HCT116 (cell line): Measurements from ENCODE around the gene KLK1. TPM values are rescaled to one million over a fixed set of nuclear protein-coding genes. Genes with fewer than 3 reads are reported as not detected.

Experiments
- ATAC-seq: fragments of 200-7000 bp; cut with Tn5 transposase; 2 replicates; pipeline ENCODE4 v1.9.1; 2020; ENCODE audit warnings: mild to moderate bottlenecking, moderate library complexity
- BruUV-seq: library from RNA; stranded (reverse); fragments of 400-500 nt; replicated peaks from 2 replicates; lab custom pipeline; 2021; lab: Mats Ljungman, UMichigan
- CTCF ChIA-PET: fragments of 300-600 bp; sonication (Branson Sonifier 250); formaldehyde crosslinking; loops from one replicate; lab custom pipeline; 2021; ENCODE audit warnings: antibody characterized with exemption; lab: Charles Lee
- POLR2A ChIA-PET: fragments of 300-600, 350-600 bp; sonication (Branson Sonifier 250); formaldehyde crosslinking; loops from one replicate; lab custom pipeline; 2021; ENCODE audit warnings: antibody characterized with exemption; lab: Charles Lee
- RAD21 ChIA-PET, 2 experiments: fragments of 300-600 bp; sonication (Branson Sonifier 250); formaldehyde crosslinking; loops; one replicate each; lab custom pipeline; 2023; ENCODE audit warnings: low total read pairs in 2 of 2; ENCODE audit not compliant: uncharacterized antibody in 2 of 2, unreplicated experiment in 2 of 2, low non-redundant PET in 1 of 2; lab: Charles Lee
- DNase-seq: peaks from one replicate; pipeline ENCODE4 v3.0.0-alpha.2; 2010; ENCODE audit warnings: low read depth, low spot score
- H2AFZ ChIP-seq: fragments of 200-600 bp; shearing (Covaris generic), sonication (generic); 2 replicates; pipeline ENCODE4 v1.6.1; 2017; ENCODE audit warnings: low read depth, mixed run types, mixed read lengths, antibody characterized with exemption, low read length; ENCODE audit not compliant: poor library complexity, severe bottlenecking
- H3K27ac ChIP-seq: 2 replicates; pipeline ENCODE4 v1.5.1; 2012; ENCODE audit warnings: low read depth, low read length
- H3K27me3 ChIP-seq: fragments of 200-600 bp; sonication (generic); 2 replicates; pipeline ENCODE4 v1.6.1; 2016; ENCODE audit warnings: mixed run types, low read length, mixed read lengths; ENCODE audit not compliant: insufficient read depth
- H3K36me3 ChIP-seq, 2 experiments: fragments of 200-500 bp in 1 of 2; fragments of 200-600 bp in 1 of 2; sonication (Bioruptor generic) in 1 of 2; sonication (generic) in 1 of 2; 2 replicates each; pipeline versions ENCODE4 v1.5.1 to v1.6.1; 2014 to 2016; ENCODE audit warnings: low read length in 2 of 2, inconsistent platforms in 1 of 2, mixed read lengths in 1 of 2, mixed run types in 1 of 2; ENCODE audit not compliant: insufficient read depth in 2 of 2, control insufficient read depth in 1 of 2
- H3K4me1 ChIP-seq, 2 experiments: fragments of 200-600 bp in 1 of 2; sonication (generic) in 1 of 2; 2 replicates each; pipeline versions ENCODE4 v1.5.1 to v1.6.1; 2012 to 2017; ENCODE audit warnings: low read length in 2 of 2, inconsistent platforms in 1 of 2, mild to moderate bottlenecking in 1 of 2, mixed read lengths in 1 of 2, mixed run types in 1 of 2, moderate library complexity in 1 of 2; ENCODE audit not compliant: insufficient read depth in 2 of 2, control insufficient read depth in 1 of 2
- H3K4me2 ChIP-seq: fragments of 200-600 bp; sonication (generic); 2 replicates; pipeline ENCODE4 v1.6.1; 2017; ENCODE audit warnings: mixed run types, low read length, mixed read lengths
- H3K4me3 ChIP-seq, 2 experiments: fragments of 200-600 bp in 1 of 2; sonication (generic) in 1 of 2; replicated peaks in 1 of 2; 2 replicates each; pipeline ENCODE4 v1.5.1; 2011 to 2016; ENCODE audit warnings: low read length in 2 of 2, control low read depth in 1 of 2, low read depth in 1 of 2, mild to moderate bottlenecking in 1 of 2, mixed read lengths in 1 of 2, mixed run types in 1 of 2
- H3K79me2 ChIP-seq: fragments of 200-600 bp; sonication (generic); 2 replicates; pipeline ENCODE4 v1.6.1; 2017; ENCODE audit warnings: mild to moderate bottlenecking, mixed run types, low read length, moderate library complexity, mixed read lengths; ENCODE audit not compliant: insufficient read depth
- H3K9ac ChIP-seq: fragments of 200-600 bp; sonication (generic); 2 replicates; pipeline ENCODE4 v1.6.1; 2016; ENCODE audit warnings: low read length, mixed read lengths
- H3K9me2 ChIP-seq: fragments of 200-600 bp; sonication (generic), shearing (Covaris generic); 2 replicates; pipeline ENCODE4 v1.6.1; 2017; ENCODE audit warnings: mixed run types, mild to moderate bottlenecking, moderate library complexity; ENCODE audit not compliant: insufficient read depth
- H3K9me3 ChIP-seq, 2 experiments: fragments of 200-500 bp in 1 of 2; fragments of 200-600 bp in 1 of 2; sonication (Bioruptor generic) in 1 of 2; sonication (generic) in 1 of 2; 2 replicates each; pipeline ENCODE4 v1.6.1; 2014 to 2017; ENCODE audit warnings: low read length in 2 of 2, mixed read lengths in 2 of 2, inconsistent platforms in 1 of 2, low read depth in 1 of 2, mild to moderate bottlenecking in 1 of 2, mixed run types in 1 of 2, moderate library complexity in 1 of 2; ENCODE audit not compliant: control insufficient read depth in 1 of 2, insufficient read depth in 1 of 2
- H4K20me1 ChIP-seq: fragments of 200-600 bp; sonication (generic), shearing (Covaris generic); 2 replicates; pipeline ENCODE4 v1.6.1; 2017; ENCODE audit warnings: mixed run types, mild to moderate bottlenecking, moderate library complexity; ENCODE audit not compliant: insufficient read depth
- CBX3 ChIP-seq: IDR thresholded peaks from 2 replicates; pipeline ENCODE4 v1.6.1; 2012; ENCODE audit warnings: low read depth
- CEBPB ChIP-seq: IDR thresholded peaks from 2 replicates; pipeline ENCODE4 v1.6.1; 2012; ENCODE audit warnings: low read depth
- RAD21 ChIP-seq: IDR thresholded peaks from 2 replicates; pipeline ENCODE4 v1.6.1; 2012; ENCODE audit warnings: low read depth, mild to moderate bottlenecking
- SIN3A ChIP-seq: IDR thresholded peaks from 2 replicates; pipeline ENCODE4 v1.6.1; 2012; ENCODE audit warnings: low read depth
- TCF7L2 ChIP-seq: IDR thresholded peaks from 2 replicates; pipeline ENCODE4 v1.7.0; 2011; ENCODE audit warnings: borderline replicate concordance, inconsistent platforms; ENCODE audit not compliant: insufficient read depth, insufficient read length; ENCODE audit errors: extremely low read depth
- YY1 ChIP-seq: IDR thresholded peaks from 2 replicates; pipeline ENCODE4 v1.6.1; 2011; ENCODE audit warnings: low read length, low read depth, moderate library complexity, mild to moderate bottlenecking; ENCODE audit not compliant: insufficient replicate concordance; ENCODE audit errors: extremely low read depth
- intact Hi-C: fragments of 100-400 bp; cut with micrococcal nuclease; formaldehyde crosslinking; loops from 2 replicates; pipeline ENCODE4 v1.10.0; 2022
- total RNA-seq: library from RNA; stranded (reverse); gene quantifications from one replicate; pipeline ENCODE4 v1.2.1, GENCODE V29; 2021; ENCODE audit not compliant: unreplicated experiment
- TF ChIP-seq, protein P1 (sequence below): IDR thresholded peaks from 2 replicates; pipeline ENCODE4 v1.6.1; 2012; ENCODE audit warnings: low read depth

The KLK1 gene
- total RNA-seq, 1 experiment from 2014 or later: 3.3 TPM

DNA sequence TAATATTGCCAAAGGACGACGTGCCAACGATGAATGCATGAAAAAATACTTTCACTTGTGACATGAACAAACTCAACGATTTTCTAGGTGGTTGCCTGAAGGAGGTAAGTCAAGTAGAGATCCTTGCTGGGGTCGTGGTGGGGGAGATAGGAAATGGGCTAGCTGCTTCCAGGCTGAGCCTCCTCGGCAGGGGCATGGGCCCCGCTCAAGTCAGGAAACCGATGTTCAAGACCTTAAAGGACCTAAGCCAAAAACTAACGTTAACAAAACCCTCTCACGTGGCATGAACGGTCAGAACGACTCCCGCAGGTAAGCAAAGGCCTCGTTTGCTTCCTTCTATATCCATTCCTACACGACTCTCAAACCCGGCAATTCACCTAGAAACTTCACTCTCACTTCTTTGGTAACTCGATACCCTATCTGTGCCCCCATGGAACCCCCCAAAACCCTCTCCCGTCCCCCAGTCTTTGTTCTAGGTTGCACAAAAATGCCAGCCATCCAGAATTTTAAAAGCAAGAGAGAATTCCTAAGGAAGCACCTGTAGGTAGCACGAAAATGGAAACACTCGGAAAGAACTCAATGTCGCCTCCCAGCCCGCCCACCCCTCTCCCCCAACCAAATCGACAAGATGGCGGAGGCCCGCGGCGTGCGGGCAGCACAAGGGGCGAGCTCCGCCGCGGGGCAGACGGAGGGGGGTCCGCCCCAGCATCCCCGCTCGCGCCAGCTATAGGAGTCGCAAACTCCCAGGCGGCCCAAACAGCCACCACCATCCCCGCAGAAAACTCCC, 19.8 kb downstream of the KLK1 start:
- Histone ChIP-seq H3K36me3 (peaks cover 29 to 45% of the 10 kb centered on the region in 2 experiments), H3K4me1 (peaks cover 9 to 24% of the 10 kb centered on the region in 2 experiments), H3K27ac (peak overlapping the region; percentile 93), H3K27me3 (no peaks in the 10 kb centered on the region), H2AFZ (no peak overlapping the region), H3K4me3 (peak overlapping the region; percentile 89 to 94), H3K9me3 (no peaks in the 10 kb centered on the region), H3K79me2 (peaks cover 55% of the 10 kb centered on the region), H3K4me2 (peak overlapping the region; percentile 90), H4K20me1 (peaks cover 42% of the 10 kb centered on the region; the same call in 1 of the 2 replicates), H3K9ac (peak overlapping the region; percentile 98), H3K9me2 (no peaks in the 10 kb centered on the region)
- intact Hi-C loops: loop anchor here (2.0 kb wide), 1 partner anchor 33 kb away; no protein-coding TSS in a partner anchor
- ATAC-seq (peak; percentile 30), DNase-seq (no peak)
- TSS peak; percentile 78 for BruUV-seq
- ChIA-PET POLR2A (interaction anchor here (0.6 to 2.7 kb wide), 5 partner anchors 8 to 134 kb away, joined by 3 to 19 read pairs (median 4); no protein-coding TSS in a partner anchor), RAD21 (no interaction called here), CTCF (no interaction called here)
- no peak for TF ChIP-seq SIN3A
- no peak for TF ChIP-seq TCF7L2
- TF ChIP-seq CBX3: no peak
- no peak for TF ChIP-seq RAD21
- TF ChIP-seq YY1: no peak
- TF ChIP-seq, protein P1, sequence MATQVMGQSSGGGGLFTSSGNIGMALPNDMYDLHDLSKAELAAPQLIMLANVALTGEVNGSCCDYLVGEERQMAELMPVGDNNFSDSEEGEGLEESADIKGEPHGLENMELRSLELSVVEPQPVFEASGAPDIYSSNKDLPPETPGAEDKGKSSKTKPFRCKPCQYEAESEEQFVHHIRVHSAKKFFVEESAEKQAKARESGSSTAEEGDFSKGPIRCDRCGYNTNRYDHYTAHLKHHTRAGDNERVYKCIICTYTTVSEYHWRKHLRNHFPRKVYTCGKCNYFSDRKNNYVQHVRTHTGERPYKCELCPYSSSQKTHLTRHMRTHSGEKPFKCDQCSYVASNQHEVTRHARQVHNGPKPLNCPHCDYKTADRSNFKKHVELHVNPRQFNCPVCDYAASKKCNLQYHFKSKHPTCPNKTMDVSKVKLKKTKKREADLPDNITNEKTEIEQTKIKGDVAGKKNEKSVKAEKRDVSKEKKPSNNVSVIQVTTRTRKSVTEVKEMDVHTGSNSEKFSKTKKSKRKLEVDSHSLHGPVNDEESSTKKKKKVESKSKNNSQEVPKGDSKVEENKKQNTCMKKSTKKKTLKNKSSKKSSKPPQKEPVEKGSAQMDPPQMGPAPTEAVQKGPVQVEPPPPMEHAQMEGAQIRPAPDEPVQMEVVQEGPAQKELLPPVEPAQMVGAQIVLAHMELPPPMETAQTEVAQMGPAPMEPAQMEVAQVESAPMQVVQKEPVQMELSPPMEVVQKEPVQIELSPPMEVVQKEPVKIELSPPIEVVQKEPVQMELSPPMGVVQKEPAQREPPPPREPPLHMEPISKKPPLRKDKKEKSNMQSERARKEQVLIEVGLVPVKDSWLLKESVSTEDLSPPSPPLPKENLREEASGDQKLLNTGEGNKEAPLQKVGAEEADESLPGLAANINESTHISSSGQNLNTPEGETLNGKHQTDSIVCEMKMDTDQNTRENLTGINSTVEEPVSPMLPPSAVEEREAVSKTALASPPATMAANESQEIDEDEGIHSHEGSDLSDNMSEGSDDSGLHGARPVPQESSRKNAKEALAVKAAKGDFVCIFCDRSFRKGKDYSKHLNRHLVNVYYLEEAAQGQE: no peak
- no peak for TF ChIP-seq CEBPB
